Measurements from ENCODE around the gene STYX. TPM values are rescaled to one million over a fixed set of nuclear protein-coding genes. Genes with fewer than 3 reads are reported as not detected.

The STYX gene
- 4.3 and 4.4 TPM in 2 replicates for total RNA-seq (2014; rRNA removed; shearing (Covaris generic))

DNA sequence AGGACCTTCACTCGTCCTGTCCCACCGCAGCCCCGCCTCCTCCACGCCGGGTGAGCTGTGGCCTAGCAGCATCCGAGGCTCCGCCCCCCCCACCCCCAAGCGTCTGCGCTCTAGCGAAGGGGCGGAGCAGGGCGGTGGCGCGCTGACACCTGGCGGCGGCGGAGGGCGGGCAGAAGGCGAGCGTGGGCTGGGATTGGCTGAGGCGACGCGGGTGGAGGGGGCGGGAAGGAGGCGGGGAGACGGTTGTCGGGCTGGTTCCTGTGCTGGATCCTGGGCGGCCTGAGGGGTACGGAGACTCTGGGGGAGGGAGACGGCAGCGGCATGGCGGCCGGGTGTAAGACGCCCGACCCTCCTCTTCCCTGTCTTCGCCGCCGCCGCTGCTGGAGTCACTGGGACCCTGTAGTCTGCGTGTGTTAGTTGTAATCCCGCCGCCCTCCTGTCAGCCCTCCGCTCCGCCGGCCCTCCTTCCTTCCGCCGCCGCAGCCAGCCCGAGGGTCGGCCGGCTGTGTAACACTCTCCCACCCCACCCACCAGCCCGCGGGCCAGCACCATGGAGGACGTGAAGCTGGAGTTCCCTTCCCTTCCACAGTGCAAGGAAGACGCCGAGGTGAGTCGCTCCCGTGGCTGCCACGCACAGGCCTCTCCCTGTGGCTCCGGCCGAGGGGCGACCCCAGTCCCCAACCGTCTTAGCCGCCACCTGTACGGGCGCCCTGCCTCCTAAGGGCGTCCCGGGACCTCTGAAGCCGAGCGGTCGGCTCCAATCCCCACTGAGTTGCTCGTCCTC, at the start of gene STYX:
Gene STYX (plus strand): TSS at position 242 of the 784 bp plus-strand sequence. CDS start 309 bp downstream, at position 551.

DNA sequence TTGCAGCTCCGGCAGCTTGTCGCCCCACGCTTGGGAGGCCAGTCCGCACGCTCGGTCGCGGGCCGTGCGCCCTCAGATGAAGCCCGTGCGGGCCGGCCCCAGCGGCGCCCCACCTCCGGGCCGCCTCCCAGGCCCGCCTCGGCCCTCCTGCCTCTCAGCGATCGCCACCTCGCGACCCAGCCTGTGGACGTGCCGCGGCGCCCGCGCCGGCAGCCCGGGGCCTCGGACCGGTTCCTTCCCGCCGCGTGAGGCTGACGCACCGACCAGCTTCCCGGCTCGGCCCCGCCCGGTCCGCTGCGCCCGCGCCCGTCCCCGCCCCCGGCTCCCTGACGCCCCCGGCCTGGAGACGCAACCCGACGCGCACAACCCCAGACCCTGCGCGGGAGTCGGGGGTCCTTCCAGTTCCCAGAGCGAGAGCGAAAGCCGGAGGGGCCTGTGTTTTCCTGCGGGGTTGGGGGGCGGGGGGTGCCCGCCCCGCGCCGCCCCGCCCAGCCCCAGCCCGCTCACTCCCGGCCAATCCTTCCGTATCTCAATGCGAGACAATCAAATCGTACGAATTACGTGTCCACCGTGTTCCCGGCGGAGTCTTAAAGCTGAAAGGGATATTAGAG, 34.4 kb upstream of the STYX start, which contains the start of gene ERO1A:
Gene ERO1A (minus strand): TSS at position 78 of the 611 bp plus-strand sequence. CDS start 77 bp downstream, at position 1.

GRCh38 chr14:52706724-52707706, 23.0 kb upstream of the STYX start, which contains the start of gene PSMC6:
Gene PSMC6 (plus strand): TSS chr14:52707200. CDS start chr14:52707220, 20 bp downstream.

DNA sequence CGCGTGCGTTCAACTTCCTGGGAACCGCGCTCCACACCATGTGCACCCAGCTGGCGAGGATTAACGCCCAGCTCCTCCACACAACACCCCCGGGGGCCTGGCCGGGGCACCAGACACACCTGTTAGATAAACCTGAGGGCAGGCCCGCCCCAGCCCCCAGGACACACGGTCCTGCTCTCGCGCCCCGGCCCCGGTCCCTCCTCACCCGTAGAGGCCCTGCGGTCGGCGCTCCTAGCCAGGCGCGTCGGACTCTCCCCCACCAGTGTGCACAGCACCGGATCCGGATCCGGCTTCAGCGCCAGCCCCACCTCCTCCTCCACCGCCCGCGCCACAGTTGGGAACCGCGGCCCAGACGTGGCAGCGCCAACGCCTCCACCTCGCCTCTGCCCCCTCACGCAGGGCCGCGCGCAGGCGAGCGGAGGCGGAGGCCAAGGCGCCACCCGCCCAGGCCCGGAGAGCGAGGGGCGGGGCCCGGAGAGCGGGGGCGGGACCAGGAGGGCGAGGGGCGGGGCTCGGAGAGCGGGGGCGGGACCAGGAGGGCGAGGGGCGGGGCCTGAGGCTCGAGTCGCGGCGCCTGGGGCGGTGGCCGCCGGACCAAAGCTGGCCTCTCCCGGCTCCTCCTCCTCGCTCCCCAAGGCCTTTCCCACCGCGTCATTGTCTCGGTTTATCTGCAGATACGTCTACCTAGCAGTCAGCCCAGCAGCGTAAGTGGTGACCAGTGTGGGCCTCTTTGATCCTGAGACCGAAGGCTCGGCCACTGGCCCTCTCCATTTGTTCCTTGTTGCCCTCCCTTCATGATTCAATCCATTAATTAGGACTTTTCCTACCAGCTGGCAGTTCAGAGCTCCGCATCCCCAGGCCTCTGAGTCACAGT, 61.5 kb downstream of the STYX start, which contains the start of gene GNPNAT1:
Gene GNPNAT1 (minus strand): TSS at position 385 of the 874 bp plus-strand sequence. CDS start 6,957 bp downstream, outside the sequence.

Small RNAs within 50 kb of the gene (small RNA-seq; reads per million reads assigned to genes)
- not detected for gene AL139317.2

Other genes with a start within 250 kb of the STYX start
- gene TXNDC16, start 177.7 kb upstream of the STYX start, total RNA-seq (2014; rRNA removed; shearing (Covaris generic)) = 1.4 and 2.8 TPM in 2 replicates
- gene GPR137C, start 177.3 kb upstream of the STYX start, total RNA-seq (2014; rRNA removed; shearing (Covaris generic)) = not detected in 2 replicates
- 50.1 and 67.8 TPM in 2 replicates for gene ERO1A, start 34.6 kb upstream of the STYX start, total RNA-seq (2014; rRNA removed; shearing (Covaris generic))
- 69.5 and 102 TPM in 2 replicates for gene PSMC6, start 23.0 kb upstream of the STYX start, total RNA-seq (2014; rRNA removed; shearing (Covaris generic))
- 12.8 and 15.2 TPM in 2 replicates for gene GNPNAT1, start 61.4 kb downstream of the STYX start, total RNA-seq (2014; rRNA removed; shearing (Covaris generic))
- gene FERMT2, start 220.9 kb downstream of the STYX start, total RNA-seq (2014; rRNA removed; shearing (Covaris generic)) = 20.3 and 20.5 TPM in 2 replicates